ENCODE data around the gene UACA.
"Not testable (repeated sequence)": the region's sequence is repeated elsewhere in the genome, so short reads cannot be mapped to it uniquely, and the experiment has no call there.

UACA gene

DNA sequence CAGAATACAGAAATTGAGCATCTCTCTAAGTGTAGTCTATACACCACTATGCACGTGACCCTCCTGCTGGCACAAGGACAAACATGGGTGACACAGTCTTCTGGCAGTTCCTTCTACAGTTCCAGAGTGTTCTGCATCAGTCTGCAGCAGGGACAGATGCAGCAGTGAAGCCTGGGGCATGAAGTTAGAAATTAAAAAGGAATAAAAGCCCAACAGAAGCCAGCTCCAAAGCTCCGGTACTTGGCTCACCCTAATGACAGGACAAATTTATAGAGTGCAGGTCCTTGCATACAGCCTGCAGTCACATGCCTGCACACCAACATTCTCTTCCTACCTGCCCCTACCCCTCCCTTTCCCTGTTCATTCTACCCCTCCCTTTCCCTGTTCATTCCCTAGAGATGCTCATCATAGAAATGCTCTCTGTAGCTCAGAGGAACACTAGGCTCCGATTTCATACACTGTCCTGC is 15.0 kb downstream of the UACA start:
- no peak for DNase-seq

DNA sequence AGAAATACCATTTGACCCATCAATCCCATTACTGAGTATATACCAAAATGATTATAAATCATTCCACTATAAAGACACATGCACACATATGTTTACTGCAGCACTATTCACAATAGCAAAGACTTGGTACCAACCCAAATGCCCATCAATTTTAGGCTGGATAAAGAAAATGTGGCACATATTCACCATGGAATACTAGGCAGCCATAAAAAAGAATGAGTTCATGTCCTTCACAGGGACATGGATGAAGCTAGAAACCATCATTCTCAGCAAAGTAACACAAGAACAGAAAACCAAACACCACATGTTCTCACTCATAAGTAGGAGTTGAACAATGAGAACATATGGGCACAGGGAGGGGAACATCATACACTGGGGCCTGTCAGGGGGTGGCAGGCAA is 16.8 kb downstream of the UACA start:
- DNase-seq: not testable (repeated sequence)

DNA sequence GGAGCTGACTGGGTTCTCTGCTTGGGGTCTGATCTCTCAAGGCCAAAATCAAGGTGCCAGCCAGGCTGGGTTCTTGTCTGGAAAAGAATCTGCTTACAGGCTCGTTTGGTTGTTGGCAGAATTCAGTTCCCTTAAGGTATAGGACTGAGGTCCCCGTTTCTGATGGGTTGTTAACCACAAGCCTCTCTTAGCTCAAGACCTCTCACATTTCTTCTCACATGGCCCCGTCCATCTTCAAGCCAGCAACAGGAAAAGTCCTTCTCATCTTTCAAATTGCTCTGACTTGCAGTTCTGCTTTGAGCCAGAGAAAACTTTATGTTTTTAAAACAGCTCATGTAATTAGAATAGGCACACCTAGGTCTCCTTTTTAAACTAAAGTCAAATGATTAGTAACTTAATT is 20.4 kb downstream of the UACA start:
- no peak for DNase-seq

DNA sequence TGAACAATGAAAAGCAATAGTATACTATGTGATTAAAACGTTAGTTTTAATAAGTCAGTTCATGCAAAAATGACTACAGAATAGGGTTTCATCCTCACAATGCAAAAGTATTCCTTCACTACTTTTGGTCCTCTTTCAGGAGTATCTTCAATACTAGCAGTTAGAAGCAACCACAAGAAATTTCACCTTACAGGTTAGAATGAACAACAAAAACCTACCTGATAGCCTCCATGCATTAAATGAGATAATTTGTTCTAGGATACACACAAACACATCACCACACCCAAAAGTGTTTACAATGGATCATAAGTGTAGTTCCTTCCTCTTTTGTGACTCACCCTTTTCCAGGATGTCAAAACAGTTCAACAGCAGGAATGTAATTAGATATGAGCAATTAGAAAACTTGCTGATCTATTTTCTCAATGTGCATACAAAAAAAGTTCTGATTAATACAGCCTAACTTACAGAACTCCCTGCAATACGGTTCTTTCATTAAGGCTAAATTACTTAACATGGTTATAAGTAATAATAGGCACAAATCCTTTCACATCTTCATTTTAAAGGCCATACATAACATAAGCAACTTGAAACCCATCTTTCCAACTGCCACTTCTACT is 21.6 kb downstream of the UACA start:
- no peak for DNase-seq

DNA sequence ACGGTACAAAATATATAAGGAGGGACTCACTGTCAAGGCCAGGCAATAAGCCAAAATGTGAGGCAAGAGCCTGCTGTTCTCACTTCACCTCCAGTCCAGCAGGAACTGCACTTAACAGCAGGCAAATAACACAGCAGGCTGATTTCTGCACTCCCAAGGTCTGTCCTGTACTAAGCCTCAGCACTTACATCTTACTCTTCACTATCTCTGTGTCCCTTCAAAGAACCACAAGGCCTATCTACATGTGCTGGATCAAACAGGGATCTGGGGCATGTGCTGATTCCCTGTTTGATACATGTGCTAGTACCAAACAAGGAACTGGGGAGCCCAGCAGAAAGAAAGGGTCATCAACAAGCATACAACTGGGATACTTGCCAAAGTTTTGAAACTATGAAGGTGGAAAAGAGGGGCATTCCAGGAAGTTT is 22.2 kb downstream of the UACA start:
- DNase-seq: no peak

DNA sequence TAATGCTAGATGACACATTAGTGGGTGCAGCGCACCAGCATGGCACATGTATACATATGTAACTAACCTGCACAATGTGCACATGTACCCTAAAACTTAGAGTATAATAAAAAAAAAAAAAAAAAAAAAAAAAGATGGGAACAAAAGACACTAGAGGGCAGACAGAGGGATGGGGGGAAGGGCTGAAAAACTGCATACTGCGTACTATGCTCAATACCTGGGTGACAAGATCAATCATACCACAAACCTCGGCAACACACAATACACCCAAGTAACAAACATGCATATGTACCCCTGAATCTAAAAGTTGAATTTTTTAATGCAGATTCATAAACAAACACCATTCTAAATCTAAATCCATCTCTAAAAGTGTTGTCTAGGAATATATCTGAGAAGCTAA is 28.3 kb downstream of the UACA start:
- DNase-seq: not testable (repeated sequence)

DNA sequence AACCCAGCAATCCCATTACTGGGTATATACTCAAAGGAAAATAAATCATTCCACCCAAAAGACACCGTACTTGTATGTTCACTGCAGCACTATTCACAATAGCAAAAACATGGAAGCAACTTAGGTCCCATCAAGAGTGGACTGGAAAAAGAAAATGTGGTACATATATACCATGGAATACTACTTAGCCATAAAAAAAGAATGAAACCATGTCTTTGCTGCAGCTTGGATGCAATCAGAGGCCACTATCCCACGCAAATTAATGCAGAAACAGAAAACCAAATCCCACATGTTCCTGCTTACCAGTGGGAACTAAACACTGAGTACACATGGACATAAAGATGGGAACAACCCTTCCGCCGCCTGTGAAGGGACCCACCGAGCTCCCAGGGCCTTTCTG is 34.2 kb downstream of the UACA start:
- DNase-seq: no peak

DNA sequence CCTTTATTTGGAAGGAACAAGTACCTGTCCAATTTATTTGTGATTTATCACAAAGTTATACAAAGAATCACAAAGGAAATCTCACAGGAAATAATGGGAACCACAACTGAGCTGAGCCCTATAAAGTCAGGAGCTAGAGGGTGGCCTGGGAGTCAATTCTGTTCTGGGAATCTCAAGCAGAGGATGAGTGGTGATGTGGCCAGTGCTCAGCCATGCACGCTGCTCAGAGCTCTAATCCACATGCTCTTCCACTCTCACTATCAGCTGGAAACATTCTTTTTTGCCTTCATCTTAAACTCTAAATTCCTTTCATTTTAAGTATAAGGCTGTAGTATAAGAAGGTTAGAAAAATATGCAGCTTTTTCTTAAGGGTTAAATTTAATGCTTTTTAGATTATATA is 36.6 kb downstream of the UACA start:
- no peak for DNase-seq

DNA sequence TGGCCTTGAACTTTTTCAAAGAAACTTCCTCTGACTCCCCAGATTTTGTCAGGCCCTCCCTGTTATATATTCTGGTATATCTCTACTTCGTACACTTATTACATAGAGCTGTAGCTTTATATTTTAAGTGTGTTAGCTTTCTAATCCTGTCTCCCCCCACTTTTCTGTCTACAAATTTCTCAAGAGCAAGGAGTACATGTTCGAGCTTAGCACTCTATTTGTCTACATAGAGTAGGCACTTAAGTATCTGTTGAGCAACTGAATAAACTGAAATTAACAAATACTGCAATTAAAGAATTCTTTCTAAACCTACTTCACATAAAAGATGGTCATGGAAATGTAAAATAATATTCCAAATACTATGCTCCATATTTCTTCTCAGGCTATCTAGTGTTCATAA is 39.4 kb downstream of the UACA start:
- DNase-seq: no peak

DNA sequence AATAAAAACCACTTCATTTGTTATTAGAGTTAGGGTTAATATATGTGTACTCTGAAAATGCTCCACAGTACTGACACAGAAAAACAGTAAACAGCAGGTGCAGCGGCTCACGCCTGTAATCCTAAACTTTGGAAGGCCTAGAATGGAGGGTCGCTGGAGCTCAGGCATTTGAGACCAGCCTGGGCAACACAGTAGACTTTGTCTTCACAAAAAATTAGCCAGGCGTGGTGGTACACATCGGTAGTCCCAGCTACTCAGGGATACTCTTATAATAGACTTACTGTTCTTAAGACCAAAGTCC is 40.3 kb downstream of the UACA start:
- no peak for DNase-seq

DNA sequence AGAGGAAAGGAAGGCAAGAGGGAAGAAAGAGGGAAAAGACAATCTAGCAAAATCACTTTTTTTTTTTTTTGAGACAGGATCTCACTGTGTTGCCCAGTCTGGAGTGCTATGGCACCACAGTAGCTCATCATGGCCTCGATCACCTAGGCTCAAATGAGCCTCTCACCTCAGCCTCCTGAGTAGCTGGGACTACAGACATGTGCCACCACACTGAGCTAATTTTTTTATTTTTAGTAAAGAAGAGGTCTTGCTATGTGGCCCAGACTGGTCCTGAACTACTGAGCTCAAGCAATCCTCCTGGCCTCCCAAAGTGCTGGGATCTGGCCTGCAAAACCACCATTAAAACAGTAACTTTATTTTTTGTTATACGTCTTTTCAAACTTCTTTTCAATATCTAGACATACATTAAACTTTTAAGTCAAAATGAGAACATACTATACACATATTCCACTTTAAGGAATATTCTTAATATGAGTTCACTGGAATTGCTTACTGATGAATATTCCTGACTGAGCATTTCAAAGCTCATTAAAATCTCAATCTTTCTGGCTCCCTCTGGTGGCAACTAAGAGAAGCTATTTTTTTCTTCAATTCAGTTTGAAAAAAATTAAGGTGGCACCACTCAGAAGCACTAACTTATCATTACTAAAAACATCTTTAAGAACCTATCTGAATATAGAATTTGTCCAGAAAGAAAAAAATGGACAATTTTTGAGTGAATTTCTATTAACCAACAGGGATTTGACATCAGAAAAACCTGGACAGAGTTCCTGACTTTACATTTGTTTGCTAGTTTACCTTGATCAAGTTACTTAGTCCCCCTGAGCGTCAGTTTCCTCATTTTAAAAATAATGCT is 40.9 kb downstream of the UACA start:
- peak; percentile 25 for DNase-seq

DNA sequence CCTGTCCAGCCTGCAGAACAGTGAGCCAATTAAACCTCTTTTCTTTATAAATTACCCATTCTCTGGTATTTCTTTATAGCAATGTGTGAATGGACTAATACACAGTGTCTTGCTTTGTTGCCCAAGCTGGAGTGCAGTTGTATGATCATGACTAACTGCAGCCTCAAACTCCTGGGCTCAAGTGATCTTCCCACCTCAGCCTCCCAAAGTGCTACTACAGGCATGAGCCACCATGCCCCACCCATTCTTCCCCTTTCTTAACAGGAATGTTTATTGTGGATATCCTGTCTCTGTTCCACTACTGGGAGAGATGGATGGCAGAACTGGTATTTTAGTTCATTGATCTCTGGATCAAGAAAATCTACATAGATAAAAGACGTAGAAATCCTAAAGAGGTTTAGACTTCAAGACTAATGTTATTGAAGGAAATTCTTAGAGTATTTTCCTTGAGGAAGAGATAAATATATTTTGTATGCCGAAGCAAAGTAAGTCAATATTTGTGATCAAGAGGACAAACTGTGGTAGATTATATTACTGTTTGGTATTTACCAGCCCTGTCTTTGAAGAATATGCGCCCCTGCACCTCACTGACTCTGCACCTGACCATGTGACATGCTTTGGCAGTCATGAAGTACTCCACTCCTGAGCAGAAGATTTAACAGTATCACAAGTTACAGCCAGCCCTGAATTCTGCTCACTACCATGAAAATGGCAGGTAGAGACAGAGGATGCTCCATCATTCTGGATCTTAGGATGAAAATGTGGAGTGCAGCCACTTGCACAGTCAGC is 42.9 kb downstream of the UACA start:
- DNase-seq: no peak

DNA sequence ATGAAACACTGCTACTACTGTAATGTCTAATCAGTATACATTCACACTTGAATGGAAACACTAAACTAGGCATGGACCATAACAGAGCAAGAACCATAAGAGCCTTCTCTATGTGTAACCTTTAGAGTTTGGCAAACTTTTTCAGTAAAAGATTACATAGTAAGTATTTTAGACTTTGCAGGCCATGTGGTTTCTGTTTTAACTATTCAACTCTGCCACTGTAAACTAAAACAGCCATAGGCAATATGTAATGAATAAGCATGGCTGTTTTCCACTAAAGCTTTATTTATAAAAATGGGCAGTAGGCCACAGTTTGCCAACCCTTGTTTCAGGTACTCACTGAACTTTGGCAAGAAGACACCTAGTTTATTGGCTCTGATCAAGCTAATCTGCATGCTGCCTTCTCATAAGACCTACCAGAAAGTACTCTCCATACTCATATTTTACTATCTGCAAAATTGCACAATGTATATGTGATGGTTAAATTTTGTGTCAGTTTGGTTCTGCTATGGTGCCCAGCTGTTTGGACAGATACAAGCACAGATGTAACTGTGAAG is 46.0 kb downstream of the UACA start:
- DNase-seq: no peak

DNA sequence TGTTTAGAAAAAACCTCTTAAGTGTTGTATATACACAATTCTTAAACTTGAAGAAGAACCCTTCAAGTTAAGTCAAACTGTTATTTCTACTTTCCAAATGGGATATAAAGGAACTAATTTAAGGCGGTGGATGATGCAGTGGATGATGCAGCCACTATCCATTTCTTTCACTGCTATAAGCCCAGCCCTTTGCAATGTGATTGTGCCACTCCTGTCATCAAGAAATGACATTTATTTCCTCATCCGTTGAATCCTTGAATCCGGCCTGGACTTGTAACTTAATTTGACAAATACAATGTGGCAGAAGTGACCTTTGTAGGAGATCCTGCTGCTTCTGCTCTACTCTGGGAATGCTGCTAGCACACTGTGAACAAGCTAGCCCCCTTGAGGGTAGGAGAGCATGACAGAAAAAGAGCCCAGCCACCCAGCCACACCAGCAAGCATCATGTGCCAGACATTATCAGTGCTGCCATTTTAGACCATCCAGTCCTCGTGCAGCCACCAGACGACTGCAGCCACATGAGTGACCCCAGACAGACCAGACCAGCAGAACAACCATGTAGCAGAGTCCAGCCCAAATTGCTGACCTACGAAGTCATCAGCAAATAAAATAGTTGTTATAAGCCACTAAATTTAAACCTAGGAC is 47.4 kb downstream of the UACA start:
- no peak for DNase-seq

DNA sequence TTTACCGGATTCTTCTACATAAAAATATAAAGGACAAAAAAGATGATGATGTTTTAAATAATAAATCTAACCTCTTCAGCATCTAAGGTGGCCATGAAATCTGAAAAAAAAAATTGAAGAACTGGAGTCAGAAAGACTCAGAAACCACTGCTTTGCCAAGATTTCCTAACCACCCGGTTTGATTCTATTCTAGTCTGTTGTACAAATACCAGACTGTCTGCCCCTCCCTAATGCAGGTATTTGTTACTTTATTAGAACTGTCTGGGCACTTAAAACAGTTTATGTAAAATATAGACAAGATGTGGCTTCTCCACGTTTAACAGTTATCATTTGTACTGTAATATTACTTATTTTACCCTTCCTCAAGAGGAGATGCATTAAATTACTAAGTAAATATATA is 48.8 kb downstream of the UACA start:
- DNase-seq: no peak

DNA sequence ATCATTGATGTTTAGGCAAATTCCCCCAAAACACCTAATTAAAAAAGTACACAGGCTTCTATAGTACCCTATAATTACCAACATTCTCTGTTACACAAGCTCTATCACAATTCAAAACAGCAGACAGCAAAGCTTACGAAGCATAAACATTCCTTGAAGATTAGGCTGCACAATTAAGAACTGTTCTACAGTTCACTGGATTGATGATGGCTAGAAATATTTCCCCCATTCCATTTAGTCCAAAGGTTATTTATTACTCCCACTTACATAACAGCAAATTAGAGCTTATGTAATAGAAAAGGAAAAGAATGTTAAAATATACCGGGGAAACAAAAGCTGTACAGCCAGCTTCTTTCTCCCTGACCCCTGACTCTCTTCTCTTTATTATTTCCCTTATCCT is 49.3 kb downstream of the UACA start:
- DNase-seq: no peak

DNA sequence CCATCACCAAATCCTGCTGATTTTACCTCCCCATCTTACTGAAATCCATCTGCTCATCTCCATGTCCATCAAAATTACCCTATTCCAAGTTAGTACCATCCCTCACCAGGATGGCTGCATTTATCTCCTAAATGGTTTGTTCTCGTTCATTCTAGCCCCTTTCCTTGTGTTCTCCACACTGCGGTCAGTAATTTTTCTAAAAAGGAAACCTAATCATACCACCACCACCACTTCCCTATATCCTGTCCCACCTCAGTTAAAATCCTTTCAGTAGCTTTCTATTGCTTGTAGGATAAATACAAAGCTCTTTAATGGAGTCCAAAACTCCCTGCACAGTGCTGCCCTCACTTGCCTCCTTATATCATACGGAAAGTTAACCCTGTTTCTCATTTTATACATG is 51.1 kb downstream of the UACA start:
- DNase-seq: no peak

DNA sequence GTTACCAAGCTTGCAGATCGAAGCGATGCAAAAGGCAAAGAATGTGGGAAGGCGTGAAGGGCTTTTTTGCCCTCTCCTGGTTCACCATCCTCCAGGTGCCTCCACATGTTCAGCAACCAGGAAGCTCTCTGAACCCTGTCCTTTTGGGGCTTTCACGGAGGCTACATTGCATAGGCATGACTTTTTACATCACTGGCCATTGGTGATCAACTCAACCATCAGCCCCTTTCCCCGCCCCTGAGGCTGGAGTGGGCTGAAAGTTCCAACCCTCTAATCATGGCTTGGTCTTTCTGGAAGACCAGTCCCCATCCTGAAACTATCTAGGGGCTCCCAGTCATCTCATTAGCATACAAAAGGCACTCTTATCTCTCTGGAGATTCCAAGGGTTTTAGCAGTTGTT is 52.6 kb downstream of the UACA start:
- no peak for DNase-seq

DNA sequence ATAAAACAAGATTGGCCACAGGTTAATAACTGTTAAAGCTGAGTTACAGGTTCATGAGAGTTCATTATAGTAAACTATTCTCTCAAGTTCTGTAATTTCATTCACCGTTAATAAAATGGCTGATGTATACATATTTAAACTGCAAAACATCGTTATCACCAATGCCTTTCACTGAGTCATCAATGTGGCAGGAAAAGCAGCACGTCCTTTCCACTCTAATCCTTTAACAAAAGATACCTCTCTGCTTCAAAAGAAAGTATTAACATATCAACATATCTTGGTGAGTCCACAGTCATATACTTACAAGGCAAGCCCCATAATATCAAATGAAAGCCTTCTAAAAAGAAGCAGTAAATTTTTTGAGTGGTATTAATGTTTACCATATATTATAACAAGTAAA is 54.5 kb downstream of the UACA start:
- no peak for DNase-seq

DNA sequence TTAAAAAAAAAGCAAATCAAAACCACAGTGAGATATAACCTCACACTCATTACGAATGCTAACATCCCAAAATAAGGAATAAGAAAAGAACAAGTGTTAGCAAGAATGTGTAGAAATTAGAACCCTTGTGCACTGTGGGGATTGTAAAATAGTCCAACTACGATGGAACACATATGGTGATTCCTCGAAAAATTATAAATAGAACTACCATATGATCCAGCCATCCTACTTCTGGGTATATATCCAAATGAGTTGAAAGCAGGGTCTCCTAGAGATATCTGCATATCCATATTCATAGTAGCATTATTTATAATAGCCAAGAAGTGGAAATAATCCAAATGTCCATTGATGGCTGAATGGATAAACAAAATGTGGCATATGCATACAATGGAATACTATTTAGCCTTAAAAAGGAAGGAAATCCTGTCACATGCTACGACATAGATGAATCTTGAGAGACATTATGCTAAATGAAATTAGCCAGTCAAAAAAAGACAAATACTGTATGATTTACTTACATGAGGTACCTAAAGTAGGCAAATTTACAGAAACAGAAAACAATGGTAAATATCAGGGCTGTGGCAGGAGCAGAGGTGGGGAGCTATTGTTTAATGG is 55.6 kb downstream of the UACA start:
- DNase-seq: no peak

DNA sequence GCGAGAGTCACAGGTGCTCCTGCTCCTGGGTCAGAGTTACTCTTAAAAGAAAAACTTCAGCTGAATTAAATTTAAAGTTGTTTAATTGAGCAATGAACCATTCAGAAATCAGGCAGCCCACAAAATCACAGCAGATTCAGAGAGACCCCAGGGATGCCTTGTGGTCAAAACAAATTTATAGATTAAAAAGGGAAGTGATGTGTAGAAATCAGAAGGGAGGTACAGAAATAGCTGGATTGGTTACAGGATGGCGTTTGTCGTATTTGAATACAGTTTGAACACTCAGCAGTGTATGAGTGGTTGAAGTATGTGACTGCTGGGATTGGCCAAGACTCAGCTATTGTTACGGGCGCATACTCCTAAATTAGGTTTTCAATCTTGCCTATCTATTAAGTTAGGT is 58.6 kb downstream of the UACA start:
- no peak for DNase-seq

DNA sequence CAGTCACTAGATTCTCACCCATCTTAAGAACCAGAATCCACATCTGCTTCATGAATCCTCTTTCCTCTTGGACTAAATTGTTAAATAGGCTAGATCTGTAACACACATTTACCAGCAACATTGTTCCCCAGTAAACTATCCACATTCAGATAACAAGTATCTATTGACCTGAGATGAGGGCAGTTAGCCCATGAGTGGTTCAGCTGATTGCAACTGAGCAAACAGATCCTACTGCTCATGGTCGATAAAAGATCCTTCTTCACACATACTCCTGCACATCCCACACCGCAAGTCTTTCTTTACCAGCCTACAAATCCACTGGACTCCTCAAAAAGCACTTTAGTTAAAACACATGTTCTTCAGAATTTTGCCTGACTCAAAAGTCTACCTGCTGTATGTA is 59.2 kb downstream of the UACA start:
- no peak for DNase-seq

Measured in NCI-H1694 treated with DMSO at 0.1 percent for 48 hours (cell line).